ENCODE results near the gene FAF1.
A peak's percentile ranks its signal among the peaks of the same experiment; 100 is the strongest.
"Not testable (repeated sequence)": the region's sequence is repeated elsewhere in the genome, so short reads cannot be mapped to it uniquely, and the experiment has no call there.

The FAF1 gene

GRCh38 chr1:50959913-50960844, at the start of gene FAF1:
FAF1 (minus strand) TSS chr1:50960267; CDS start chr1:50959811, 456 bp downstream.
- DNase-seq, result peak; percentile 60 to 97 (median 93)

GRCh38 chr1:51009381-51009780, 49.3 kb upstream of the FAF1 start:
- DNase-seq, result no peak

- not testable (repeated sequence) for DNase-seq
Observed at GRCh38 chr1:51005549-51005948, 45.5 kb upstream of the FAF1 start.

GRCh38 chr1:51002516-51002915, 42.4 kb upstream of the FAF1 start:
- no peak for DNase-seq

GRCh38 chr1:51000651-51001050, 40.6 kb upstream of the FAF1 start:
- no peak for DNase-seq

GRCh38 chr1:51000160-51000559, 40.1 kb upstream of the FAF1 start:
- DNase-seq, result no peak

- not testable (repeated sequence) for DNase-seq
Observed at GRCh38 chr1:50999375-50999774, 39.3 kb upstream of the FAF1 start.

- no peak for DNase-seq
Observed at GRCh38 chr1:50996083-50996482, 36.0 kb upstream of the FAF1 start.

GRCh38 chr1:50995651-50996050, 35.6 kb upstream of the FAF1 start:
- DNase-seq, result no peak

- no peak for DNase-seq
Observed at GRCh38 chr1:50994997-50995396, 34.9 kb upstream of the FAF1 start.

- DNase-seq, result no peak
Observed at GRCh38 chr1:50993645-50994044, 33.6 kb upstream of the FAF1 start.

GRCh38 chr1:50992532-50993318, 32.7 kb upstream of the FAF1 start:
- no peak for DNase-seq

- DNase-seq, result no peak
Observed at GRCh38 chr1:50989694-50990093, 29.6 kb upstream of the FAF1 start.

- no peak for DNase-seq
Observed at GRCh38 chr1:50986653-50987052, 26.6 kb upstream of the FAF1 start.

- DNase-seq, result no peak
Observed at GRCh38 chr1:50985094-50985493, 25.0 kb upstream of the FAF1 start.

GRCh38 chr1:50983219-50983802, 23.2 kb upstream of the FAF1 start:
- no peak for DNase-seq

- no peak for DNase-seq
Observed at GRCh38 chr1:50982611-50983010, 22.5 kb upstream of the FAF1 start.

GRCh38 chr1:50981741-50982140, 21.7 kb upstream of the FAF1 start:
- DNase-seq, result no peak

- DNase-seq, result no peak
Observed at GRCh38 chr1:50980505-50980904, 20.4 kb upstream of the FAF1 start.

- no peak for DNase-seq
Observed at GRCh38 chr1:50979937-50980336, 19.9 kb upstream of the FAF1 start.

GRCh38 chr1:50978852-50979781, 19.1 kb upstream of the FAF1 start:
- peak in 1 of 51 donors; percentile 43 for DNase-seq

Measured in hypothalamus (tissue), 51 donors.